Activated T-helper 2 cell treated with anti-CD3 and anti-CD28 coated beads, Interferon-gamma antibody, Interleukin-2, Interleukin-4, amounts not matched to agents 10 μg/mL and 5 μg/mL and 100 μg/mL, durations not matched to agents 14 hours and 24 hours and 36 hours (primary cell): Measurements from ENCODE around the gene OPN1SW. TPM values are rescaled to one million over a fixed set of nuclear protein-coding genes. Genes with fewer than 3 reads are reported as not detected.

Experiments
- DNase-seq: peaks from one replicate; pipeline ENCODE4 v3.0.0; 2021; ENCODE audit warnings: low spot score
- H3K27ac Mint-ChIP-seq: one replicate; pipeline ENCODE4 v1.8.0; 2021; ENCODE audit warnings: mixed read lengths
- H3K27me3 Mint-ChIP-seq: one replicate; pipeline ENCODE4 v1.8.0; 2021; ENCODE audit warnings: low read depth, mixed read lengths
- H3K36me3 Mint-ChIP-seq: one replicate; pipeline ENCODE4 v1.8.0; 2021; ENCODE audit warnings: low read depth, mixed read lengths
- H3K4me1 Mint-ChIP-seq: one replicate; pipeline ENCODE4 v1.8.0; 2021; ENCODE audit warnings: low read depth, mixed read lengths
- H3K4me3 Mint-ChIP-seq: one replicate; pipeline ENCODE4 v1.8.0; 2021; ENCODE audit warnings: low read depth, mild to moderate bottlenecking, moderate library complexity, mixed read lengths
- H3K9me3 Mint-ChIP-seq: one replicate; pipeline ENCODE4 v1.8.0; 2021; ENCODE audit warnings: mixed read lengths
- intact Hi-C: fragments of 100-400 bp; cut with micrococcal nuclease; formaldehyde crosslinking; loops from one replicate; pipeline ENCODE4 v1.15.1; 2023
- total RNA-seq: library from RNA; stranded (reverse); gene quantifications from 2 replicates; pipeline ENCODE4 v1.2.3, GENCODE V29; 2022

OPN1SW gene
- total RNA-seq, 1 donor from 2014 or later, result not detected

GRCh38 chr7:128804484-128804883, 28.9 kb upstream of the OPN1SW start:
- DNase-seq, result no peak
- intact Hi-C loops, result no loop called here
- no peaks in the 10 kb centered on the region for H3K27me3 Mint-ChIP-seq
- H3K4me3 Mint-ChIP-seq, result no peak overlapping the region
- no peaks in the 10 kb centered on the region for H3K36me3 Mint-ChIP-seq
- H3K27ac Mint-ChIP-seq, result no peak overlapping the region
- H3K4me1 Mint-ChIP-seq, result no peaks in the 10 kb centered on the region
- H3K9me3 Mint-ChIP-seq, result no peaks in the 10 kb centered on the region

- intact Hi-C loops, result no loop called here
- DNase-seq, result no peak
- no peaks in the 10 kb centered on the region for H3K4me1 Mint-ChIP-seq
- H3K27me3 Mint-ChIP-seq, result no peaks in the 10 kb centered on the region
- H3K36me3 Mint-ChIP-seq, result no peaks in the 10 kb centered on the region
- H3K9me3 Mint-ChIP-seq, result no peaks in the 10 kb centered on the region
- no peak overlapping the region for H3K27ac Mint-ChIP-seq
- no peak overlapping the region for H3K4me3 Mint-ChIP-seq
Observed at GRCh38 chr7:128801667-128802418, 26.2 kb upstream of the OPN1SW start.

DNA sequence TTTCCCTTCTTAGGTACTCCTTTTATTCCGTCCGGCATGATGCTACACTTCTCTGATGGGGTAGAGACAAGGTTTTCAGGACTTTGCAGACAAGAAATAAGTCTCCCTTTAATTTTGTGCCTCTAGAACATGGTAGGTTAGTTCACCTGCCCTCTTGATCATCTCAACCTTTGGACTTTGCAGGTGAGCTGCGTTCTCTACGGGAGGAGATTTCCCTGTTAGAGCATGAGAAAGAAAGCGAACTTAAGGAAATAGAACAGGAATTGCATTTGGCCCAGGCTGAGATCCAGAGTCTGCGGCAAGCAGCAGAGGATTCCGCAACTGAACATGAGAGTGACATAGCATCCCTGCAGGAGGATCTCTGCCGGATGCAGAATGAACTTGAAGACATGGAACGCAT, 25.4 kb upstream of the OPN1SW start:
- intact Hi-C loops, result no loop called here
- H3K36me3 Mint-ChIP-seq, result no peaks in the 10 kb centered on the region
- DNase-seq, result no peak
- no peak overlapping the region for H3K27ac Mint-ChIP-seq
- H3K4me1 Mint-ChIP-seq, result no peaks in the 10 kb centered on the region
- no peak overlapping the region for H3K4me3 Mint-ChIP-seq
- no peaks in the 10 kb centered on the region for H3K27me3 Mint-ChIP-seq
- no peaks in the 10 kb centered on the region for H3K9me3 Mint-ChIP-seq

DNA sequence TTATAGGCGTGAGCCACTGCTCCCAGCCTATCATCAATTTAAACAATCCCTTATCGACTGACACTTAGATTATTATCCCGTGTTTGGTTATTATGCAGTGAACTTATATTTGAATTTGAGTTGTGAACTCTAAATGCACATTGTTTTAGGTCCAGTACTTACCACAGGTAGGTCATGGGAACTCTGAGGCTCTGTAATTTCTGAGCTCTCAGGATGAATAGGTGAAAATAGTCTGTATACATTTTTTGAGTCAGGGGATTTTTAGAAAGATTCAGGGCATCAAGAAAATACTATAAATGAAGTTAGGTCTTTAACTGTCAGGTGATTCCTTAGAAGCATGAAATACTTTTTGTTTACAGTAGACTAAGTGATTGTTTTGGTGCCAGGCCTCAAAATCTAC, 25.0 kb upstream of the OPN1SW start:
- Mint-ChIP-seq H3K4me1 (no peaks in the 10 kb centered on the region), H3K27me3 (no peaks in the 10 kb centered on the region), H3K27ac (no peak overlapping the region), H3K9me3 (no peaks in the 10 kb centered on the region), H3K4me3 (no peak overlapping the region), H3K36me3 (no peaks in the 10 kb centered on the region)
- intact Hi-C loops, result no loop called here
- DNase-seq, result no peak

- no peaks in the 10 kb centered on the region for H3K4me1 Mint-ChIP-seq
- no peaks in the 10 kb centered on the region for H3K36me3 Mint-ChIP-seq
- no peak overlapping the region for H3K27ac Mint-ChIP-seq
- intact Hi-C loops, result no loop called here
- no peaks in the 10 kb centered on the region for H3K9me3 Mint-ChIP-seq
- DNase-seq, result no peak
- H3K4me3 Mint-ChIP-seq, result no peak overlapping the region
- no peaks in the 10 kb centered on the region for H3K27me3 Mint-ChIP-seq
Observed at GRCh38 chr7:128799451-128799850, 23.9 kb upstream of the OPN1SW start.

- Mint-ChIP-seq H3K9me3 (no peaks in the 10 kb centered on the region), H3K36me3 (no peaks in the 10 kb centered on the region), H3K4me1 (peaks cover 2% of the 10 kb centered on the region), H3K27me3 (no peaks in the 10 kb centered on the region), H3K27ac (no peak overlapping the region), H3K4me3 (no peak overlapping the region)
- DNase-seq, result no peak
- intact Hi-C loops, result no loop called here
Observed at GRCh38 chr7:128796327-128796726, 20.7 kb upstream of the OPN1SW start.

DNA sequence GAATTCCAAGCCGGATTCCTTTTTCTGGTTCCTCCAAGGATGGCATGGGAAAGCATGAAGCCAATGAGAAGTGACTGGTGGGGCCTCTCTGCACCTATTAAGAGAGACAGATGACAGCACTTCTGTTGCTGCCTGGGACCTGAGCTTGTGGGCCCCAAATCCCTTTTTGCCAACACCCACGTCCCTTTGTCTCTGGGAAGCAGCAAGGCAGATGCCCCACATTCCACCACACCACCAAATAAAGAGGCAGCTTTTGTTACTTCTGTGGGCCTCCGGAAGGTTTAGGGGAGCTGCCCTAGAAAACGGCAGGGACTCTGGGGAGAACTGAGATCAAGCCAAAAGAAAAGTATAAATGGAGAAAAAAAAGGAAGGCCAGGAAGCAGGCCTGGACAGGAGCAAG, 19.5 kb upstream of the OPN1SW start:
- peaks cover 4% of the 10 kb centered on the region for H3K27me3 Mint-ChIP-seq
- DNase-seq, result no peak
- no peaks in the 10 kb centered on the region for H3K36me3 Mint-ChIP-seq
- peaks cover 6% of the 10 kb centered on the region for H3K4me1 Mint-ChIP-seq
- H3K9me3 Mint-ChIP-seq, result no peaks in the 10 kb centered on the region
- H3K27ac Mint-ChIP-seq, result no peak overlapping the region
- intact Hi-C loops, result no loop called here
- H3K4me3 Mint-ChIP-seq, result no peak overlapping the region

- H3K27me3 Mint-ChIP-seq, result peaks cover 10% of the 10 kb centered on the region
- peaks cover 7% of the 10 kb centered on the region for H3K4me1 Mint-ChIP-seq
- no peak for DNase-seq
- no peaks in the 10 kb centered on the region for H3K9me3 Mint-ChIP-seq
- H3K27ac Mint-ChIP-seq, result no peak overlapping the region
- H3K4me3 Mint-ChIP-seq, result no peak overlapping the region
- intact Hi-C loops, result loop anchor here (5.0 kb wide), 1 partner anchor 57 kb away; the partner anchor contains the start of gene CALU
- no peaks in the 10 kb centered on the region for H3K36me3 Mint-ChIP-seq
Observed at GRCh38 chr7:128794436-128794835, 18.8 kb upstream of the OPN1SW start.

GRCh38 chr7:128794020-128794419, 18.4 kb upstream of the OPN1SW start:
- no peaks in the 10 kb centered on the region for H3K9me3 Mint-ChIP-seq
- no peak overlapping the region for H3K4me3 Mint-ChIP-seq
- peaks cover 7% of the 10 kb centered on the region for H3K4me1 Mint-ChIP-seq
- peaks cover 14% of the 10 kb centered on the region for H3K27me3 Mint-ChIP-seq
- no peaks in the 10 kb centered on the region for H3K36me3 Mint-ChIP-seq
- no peak overlapping the region for H3K27ac Mint-ChIP-seq
- intact Hi-C loops, result loop anchor here (5.0 kb wide), 1 partner anchor 57 kb away; the partner anchor contains the start of gene CALU
- no peak for DNase-seq

- intact Hi-C loops, result loop anchor here (5.0 kb wide), 1 partner anchor 56 kb away; the partner anchor contains the start of gene CALU
Observed at GRCh38 chr7:128793181-128793547, 17.6 kb upstream of the OPN1SW start.

DNA sequence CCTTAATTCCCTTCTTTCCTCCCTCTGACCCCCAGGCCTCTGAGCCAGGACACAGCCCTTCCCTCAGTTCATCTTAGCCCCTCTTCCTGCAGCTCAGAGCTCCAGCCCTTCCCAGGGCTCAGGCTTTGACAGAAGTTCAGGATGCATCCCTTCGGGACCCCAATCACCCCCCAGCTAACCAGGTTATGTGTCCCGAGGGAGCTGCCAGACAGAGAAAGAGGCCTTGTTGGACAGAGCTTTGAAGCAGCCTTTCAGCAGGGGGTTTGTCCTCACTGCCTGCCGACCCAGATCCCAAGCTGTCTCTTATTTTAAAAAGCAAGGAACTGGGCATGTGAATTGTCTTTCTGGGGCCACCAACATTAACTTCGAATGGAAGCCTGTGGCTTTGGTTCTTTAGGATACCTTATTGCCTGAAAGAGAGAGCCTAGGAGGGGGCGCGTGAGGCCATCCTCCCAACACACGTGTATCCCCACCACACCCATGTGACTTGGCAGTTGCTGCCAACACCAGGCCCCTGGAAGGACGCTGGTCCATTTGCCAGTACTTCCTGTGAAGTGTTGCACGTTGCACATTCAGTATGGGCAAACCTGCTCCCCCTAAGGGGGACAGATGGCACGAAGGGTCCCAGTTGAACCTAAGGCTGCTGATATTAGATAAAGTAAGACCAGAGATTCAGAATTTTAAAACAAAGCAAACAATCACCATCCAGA, 17.0 kb upstream of the OPN1SW start:
- Mint-ChIP-seq H3K27me3 (peaks cover 24% of the 10 kb centered on the region), H3K4me3 (peak overlapping the region; percentile 66), H3K9me3 (no peaks in the 10 kb centered on the region), H3K4me1 (peaks cover 7% of the 10 kb centered on the region), H3K27ac (peak overlapping the region; percentile 44), H3K36me3 (no peaks in the 10 kb centered on the region)
- intact Hi-C loops, result loop anchor here (5.0 kb wide), 1 partner anchor 55 kb away; the partner anchor contains the start of gene CALU
- no peak for DNase-seq

More at GRCh38 chr7:128793181-128793547, 17.6 kb upstream of the OPN1SW start:
- Mint-ChIP-seq H3K4me1 (peaks cover 7% of the 10 kb centered on the region), H3K27ac (no peak overlapping the region), H3K9me3 (no peaks in the 10 kb centered on the region), H3K36me3 (no peaks in the 10 kb centered on the region), H3K27me3 (peaks cover 22% of the 10 kb centered on the region), H3K4me3 (no peak overlapping the region)
- no peak for DNase-seq

DNA sequence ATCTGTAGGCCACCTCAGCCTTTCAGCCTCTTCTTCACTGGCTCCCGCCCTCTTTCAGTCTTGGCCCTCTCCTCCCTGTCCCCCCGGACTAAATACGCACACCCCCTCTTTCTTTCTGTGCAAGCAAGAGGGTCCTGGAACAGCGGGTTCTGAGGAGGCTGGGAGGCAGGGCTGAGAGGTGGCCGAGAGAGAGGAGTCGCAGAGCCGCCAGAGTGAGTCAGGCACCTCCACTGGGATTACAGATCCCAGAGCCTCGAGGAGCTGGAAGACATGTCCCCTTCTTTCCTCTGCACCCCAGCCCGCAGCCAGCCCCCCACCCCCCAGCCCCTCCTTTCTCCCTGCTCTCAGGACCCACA, 16.4 kb upstream of the OPN1SW start:
- H3K27me3 Mint-ChIP-seq, result peaks cover 28% of the 10 kb centered on the region
- H3K36me3 Mint-ChIP-seq, result no peaks in the 10 kb centered on the region
- no peak overlapping the region for H3K27ac Mint-ChIP-seq
- peaks cover 10% of the 10 kb centered on the region for H3K4me1 Mint-ChIP-seq
- no peaks in the 10 kb centered on the region for H3K9me3 Mint-ChIP-seq
- no peak for DNase-seq
- H3K4me3 Mint-ChIP-seq, result peak overlapping the region; percentile 84
- intact Hi-C loops, result loop anchor here (5.0 kb wide), 1 partner anchor 55 kb away; the partner anchor contains the start of gene CALU
